PC-3 (cell line): ENCODE results near the gene OXSR1. TPM values are rescaled to one million over a fixed set of nuclear protein-coding genes. Genes with fewer than 3 reads are reported as not detected.

Experiments
- ATAC-seq: fragments of 200-7000 bp; cut with Tn5 transposase; 2 replicates; pipeline ENCODE4 v1.9.1; 2020; ENCODE audit warnings: mild to moderate bottlenecking, moderate library complexity
- BruUV-seq: library from RNA; stranded (reverse); fragments of 400-500 nt; replicated peaks from 2 replicates; lab custom pipeline; 2021; lab: Mats Ljungman, UMichigan
- CTCF ChIA-PET: fragments of 300-600 bp; sonication (Branson Sonifier 250); formaldehyde crosslinking; loops from one replicate; lab custom pipeline; 2022; ENCODE audit warnings: antibody characterized with exemption; lab: Charles Lee
- POLR2A ChIA-PET: fragments of 300-600 bp; sonication (Branson Sonifier 250); formaldehyde crosslinking; loops from one replicate; lab custom pipeline; 2022; ENCODE audit warnings: antibody characterized with exemption; ENCODE audit not compliant: unreplicated experiment; lab: Charles Lee
- DNase-seq: peaks from one replicate; pipeline ENCODE4 v3.0.0-alpha.2; 2015
- H2AFZ ChIP-seq: fragments of 300-600 bp; sonication (generic); 2 replicates; pipeline ENCODE4 v1.6.0; 2016; ENCODE audit warnings: antibody characterized with exemption, low read length
- H3F3A ChIP-seq: fragments of 300-600 bp; sonication (generic); one replicate; pipeline ENCODE4 v1.6.0; 2017; ENCODE audit warnings: antibody characterized with exemption, low read length, control low read depth, mild to moderate bottlenecking; ENCODE audit not compliant: unreplicated experiment
- H3K27ac ChIP-seq: fragments of 300-600 bp; sonication (generic); 2 replicates; pipeline ENCODE4 v1.5.1; 2016; ENCODE audit warnings: mild to moderate bottlenecking, low read length
- H3K27me3 ChIP-seq: fragments of 300-600 bp; sonication (generic); 2 replicates; pipeline ENCODE4 v1.6.1; 2016; ENCODE audit warnings: low read length, mixed read lengths
- H3K36me3 ChIP-seq: fragments of 300-600 bp; sonication (generic); 2 replicates; pipeline ENCODE4 v1.6.1; 2016; ENCODE audit warnings: low read depth, mixed run types, low read length, mixed read lengths
- H3K4me1 ChIP-seq: fragments of 300-600 bp; sonication (generic); 2 replicates; pipeline ENCODE4 v1.5.1; 2016; ENCODE audit warnings: low read length; ENCODE audit not compliant: insufficient read depth
- H3K4me2 ChIP-seq: fragments of 300-600 bp; sonication (generic); 2 replicates; pipeline ENCODE4 v1.6.0; 2016; ENCODE audit warnings: low read length
- H3K4me3 ChIP-seq: fragments of 300-600 bp; sonication (generic); 2 replicates; pipeline ENCODE4 v1.5.1; 2016; ENCODE audit warnings: mild to moderate bottlenecking, low read length, mixed read lengths
- H3K79me2 ChIP-seq: fragments of 300-600 bp; sonication (generic); 2 replicates; pipeline ENCODE4 v1.6.1; 2017; ENCODE audit warnings: low read length, mixed read lengths
- H3K9ac ChIP-seq: fragments of 300-600 bp; sonication (generic); 2 replicates; pipeline ENCODE4 v1.6.0; 2016; ENCODE audit warnings: mild to moderate bottlenecking, low read length
- H3K9me2 ChIP-seq: fragments of 300-600 bp; sonication (generic); replicated peaks from 2 replicates; pipeline ENCODE4 v1.6.1; 2016; ENCODE audit warnings: mixed run types, low read length, mixed read lengths
- H3K9me3 ChIP-seq: fragments of 300-600 bp; sonication (generic); 2 replicates; pipeline ENCODE4 v1.6.1; 2016; ENCODE audit warnings: low read length, mixed read lengths
- H4K20me1 ChIP-seq: fragments of 300-600 bp; sonication (generic); 2 replicates; pipeline ENCODE4 v1.6.1; 2016; ENCODE audit warnings: low read length, mixed read lengths
- CTCF ChIP-seq: fragments of 300-600 bp; sonication (generic); conservative IDR thresholded peaks from 2 replicates; pipeline ENCODE4 v1.5.1; 2017; ENCODE audit warnings: antibody characterized with exemption, low read depth, mild to moderate bottlenecking, low read length
- EZH2 ChIP-seq: fragments of 300-600 bp; sonication (generic); IDR thresholded peaks from one replicate; pipeline ENCODE4 v1.6.1; 2017; ENCODE audit warnings: antibody characterized with exemption, mild to moderate bottlenecking, low read length; ENCODE audit not compliant: unreplicated experiment
- EZH2phosphoT487 ChIP-seq: fragments of 300-600 bp; sonication (generic); IDR thresholded peaks from 2 replicates; pipeline ENCODE4 v1.6.1; 2018; ENCODE audit warnings: mild to moderate bottlenecking, antibody characterized with exemption, low read length, borderline replicate concordance
- intact Hi-C: fragments of 100-400 bp; cut with micrococcal nuclease; formaldehyde crosslinking; loops from 2 replicates; pipeline ENCODE4 v1.9.0; 2023
- total RNA-seq: library from RNA; depleted of rRNA; stranded (reverse); fragments of >200 nt; gene quantifications from 2 replicates; pipeline ENCODE4 v1.2.3, GENCODE V29; 2014

The OXSR1 gene
- total RNA-seq, 1 experiment from 2014 or later, result 42.2 TPM

DNA sequence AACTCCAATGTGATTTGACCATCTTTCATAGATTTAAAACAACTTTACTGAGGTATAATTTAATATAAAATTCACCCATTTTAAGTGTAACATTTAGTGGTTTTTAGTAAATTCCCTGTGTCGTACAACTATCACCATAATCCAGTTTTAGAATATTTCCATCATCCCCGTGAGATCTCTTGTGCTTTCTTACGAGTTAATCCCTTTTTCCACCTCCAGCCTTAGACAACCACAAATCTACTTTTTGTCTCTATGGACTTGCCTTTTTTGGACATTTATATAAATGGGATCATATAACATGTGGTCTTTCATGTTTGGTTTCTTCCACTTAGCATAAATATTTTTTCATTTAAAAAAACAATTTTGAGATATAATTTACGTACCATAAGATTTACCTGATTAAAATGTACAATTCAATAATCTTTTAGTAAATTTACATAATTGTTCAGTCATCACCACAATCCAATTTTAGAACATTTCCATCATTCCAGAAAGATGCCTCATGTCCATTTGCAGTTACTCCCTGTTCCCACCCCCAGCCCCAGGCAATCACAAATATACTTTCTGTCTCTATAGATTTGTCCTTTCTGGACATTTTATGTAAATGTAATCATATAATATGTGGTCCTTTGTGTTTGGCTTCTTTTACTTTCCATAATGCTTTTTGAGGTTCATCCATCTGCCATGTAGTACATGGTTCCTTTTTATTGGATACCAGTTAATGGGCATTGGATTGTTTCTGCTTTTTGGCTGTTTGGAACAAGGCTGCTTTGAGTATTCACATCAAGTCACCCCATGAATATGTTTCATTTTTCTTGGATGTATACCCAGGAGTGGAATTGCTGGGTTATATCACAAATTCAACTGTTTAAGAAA is 3.1 kb downstream of the OXSR1 start:
- CTCF ChIA-PET, result no interaction called here
- no peaks in the 10 kb centered on the region for H3K9me3 ChIP-seq
- TF ChIP-seq EZH2 (no peak), EZH2phosphoT487 (no peak), CTCF (no peak)
- H3K27ac ChIP-seq, result peak overlapping the region; percentile 97
- no peaks in the 10 kb centered on the region for H3K9me2 ChIP-seq
- peaks cover 80% of the 10 kb centered on the region for H3K79me2 ChIP-seq
- peak overlapping the region; percentile 94 for H3K4me3 ChIP-seq
- H2AFZ ChIP-seq, result no peak overlapping the region
- POLR2A ChIA-PET, result interaction anchor here (0.7 kb wide), 1 partner anchor 1249 kb away, joined by 3 read pairs; no protein-coding TSS in a partner anchor
- ATAC-seq (peak; percentile 5; the same call in 1 of the 2 replicates), DNase-seq (peak; percentile 86)
- H4K20me1 ChIP-seq, result peaks cover 56% of the 10 kb centered on the region
- H3K4me2 ChIP-seq, result peak overlapping the region; percentile 93
- TSS peak; percentile 20 for BruUV-seq
- no peaks in the 10 kb centered on the region for H3K27me3 ChIP-seq
- H3K9ac ChIP-seq, result peak overlapping the region; percentile 96
- intact Hi-C loops, result no loop called here
- peaks cover 59% of the 10 kb centered on the region for H3K4me1 ChIP-seq
- H3K36me3 ChIP-seq, result no peaks in the 10 kb centered on the region
- H3F3A ChIP-seq, result peaks cover 3% of the 10 kb centered on the region

DNA sequence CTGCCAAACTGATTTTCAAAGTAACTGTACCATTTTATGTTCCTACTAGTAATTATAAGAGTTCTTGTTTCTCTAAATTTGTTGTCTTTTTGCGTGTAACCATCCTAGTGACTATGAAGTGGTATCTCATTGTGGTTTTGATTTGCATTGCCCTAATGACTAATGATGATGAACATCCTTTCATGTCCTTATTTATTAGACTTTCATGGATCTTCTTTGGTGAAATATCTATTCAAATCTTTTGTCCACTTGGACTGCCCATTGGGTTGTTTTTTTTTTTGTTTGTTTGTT is 3.6 kb downstream of the OXSR1 start:
- no TSS peak for BruUV-seq
- POLR2A ChIA-PET, result no interaction called here
- Histone ChIP-seq H3K27me3 (no peaks in the 10 kb centered on the region), H4K20me1 (peaks cover 62% of the 10 kb centered on the region), H3K79me2 (peaks cover 86% of the 10 kb centered on the region), H3K27ac (peak overlapping the region; percentile 97), H3K36me3 (no peaks in the 10 kb centered on the region), H3K9me3 (no peaks in the 10 kb centered on the region), H2AFZ (no peak overlapping the region), H3K4me3 (peak overlapping the region; percentile 94), H3K4me2 (peak overlapping the region; percentile 93), H3K9ac (peak overlapping the region; percentile 47), H3K4me1 (peaks cover 58% of the 10 kb centered on the region), H3K9me2 (no peaks in the 10 kb centered on the region), H3F3A (peaks cover 3% of the 10 kb centered on the region)
- no peak for TF ChIP-seq EZH2
- TF ChIP-seq EZH2phosphoT487, result no peak
- TF ChIP-seq CTCF, result no peak
- intact Hi-C loops, result no loop called here
- CTCF ChIA-PET, result no interaction called here
- DNase-seq (peak; percentile 69), ATAC-seq (no peak)

DNA sequence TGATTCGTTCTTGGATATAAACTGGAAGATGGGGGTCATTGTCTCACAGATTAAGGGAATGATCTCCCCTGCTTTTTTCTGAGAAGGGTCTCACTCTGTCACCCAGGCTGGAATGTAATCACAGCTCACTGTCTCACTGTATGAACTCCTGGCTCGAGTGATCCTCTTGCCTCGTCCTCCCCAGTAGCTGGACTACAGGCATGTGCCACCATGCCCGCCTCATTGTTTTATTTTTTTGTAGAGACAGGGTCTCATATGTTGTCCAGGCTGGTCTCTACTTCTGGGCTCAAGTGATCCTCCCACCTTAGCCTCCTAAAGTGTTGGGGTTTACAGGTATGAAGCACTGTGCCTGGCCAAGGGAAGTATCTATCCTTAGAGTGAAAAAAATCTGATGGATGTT is 5.4 kb downstream of the OXSR1 start:
- no peak overlapping the region for H3K4me3 ChIP-seq
- no peak overlapping the region for H3K9ac ChIP-seq
- BruUV-seq, result no TSS peak
- no peak overlapping the region for H3K27ac ChIP-seq
- intact Hi-C loops, result no loop called here
- no peaks in the 10 kb centered on the region for H3K9me2 ChIP-seq
- no peaks in the 10 kb centered on the region for H3K27me3 ChIP-seq
- no peaks in the 10 kb centered on the region for H3K9me3 ChIP-seq
- CTCF ChIA-PET, result no interaction called here
- DNase-seq, result no peak
- no peak overlapping the region for H2AFZ ChIP-seq
- H3F3A ChIP-seq, result peaks cover 3% of the 10 kb centered on the region
- peaks cover 63% of the 10 kb centered on the region for H3K4me1 ChIP-seq
- no peaks in the 10 kb centered on the region for H3K36me3 ChIP-seq
- TF ChIP-seq EZH2 (no peak), EZH2phosphoT487 (no peak), CTCF (no peak)
- peaks cover 77% of the 10 kb centered on the region for H4K20me1 ChIP-seq
- peaks cover 100% of the 10 kb centered on the region for H3K79me2 ChIP-seq
- POLR2A ChIA-PET, result no interaction called here
- no peak for ATAC-seq
- H3K4me2 ChIP-seq, result no peak overlapping the region
